ENCODE measurements around the gene RAB7B. TPM values are rescaled to one million over a fixed set of nuclear protein-coding genes. Genes with fewer than 3 reads are reported as not detected.

Gene RAB7B
- total RNA-seq, 4 donors from 2014 or later: 21.6 to 55.5 (median 26.8) TPM

DNA sequence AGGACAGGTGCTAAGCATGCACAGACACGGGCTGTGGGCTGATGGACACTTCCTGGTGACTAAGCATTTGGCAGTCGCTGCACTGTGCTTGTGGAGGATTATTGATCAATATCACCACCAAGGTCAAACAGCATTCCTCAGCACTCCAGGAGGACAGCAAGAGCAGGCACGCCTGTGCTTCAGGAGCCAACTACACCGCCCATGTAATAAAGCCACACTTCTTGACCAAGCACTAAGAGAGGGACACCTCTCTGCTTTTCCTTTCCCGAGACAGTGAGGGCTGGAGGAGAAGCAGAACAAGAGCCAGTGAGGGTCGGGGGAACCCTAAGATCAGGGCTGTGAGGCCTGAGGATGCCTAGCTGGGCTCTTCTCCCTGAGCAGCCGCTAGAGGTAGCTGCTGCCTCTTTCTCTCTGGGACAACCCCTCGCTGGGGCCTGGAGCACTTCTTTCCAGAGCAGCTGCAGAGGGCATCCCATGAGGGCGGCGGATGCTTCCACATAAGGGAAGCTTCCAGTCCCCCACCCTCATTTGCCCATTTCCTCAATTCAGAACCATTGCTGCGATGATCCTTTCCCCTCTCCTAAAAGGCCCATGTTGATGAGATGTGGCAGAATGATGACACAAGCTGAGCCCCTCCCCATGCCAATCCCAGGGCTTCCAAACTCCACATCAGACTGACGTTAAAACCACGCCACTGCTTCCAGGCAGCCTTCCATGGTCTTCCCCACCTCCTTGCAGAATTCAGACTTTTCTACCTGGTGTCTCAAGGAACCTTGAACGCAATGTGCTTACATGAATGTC, 19.1 kb downstream of the RAB7B start:
- Histone ChIP-seq H3K4me3 (no peak overlapping the region), H3K27me3 (no peaks in the 10 kb centered on the region), H3K36me3 (peaks cover 17% of the 10 kb centered on the region), H3K27ac (peak overlapping the region; percentile 49), H3K4me1 (peaks cover 42% of the 10 kb centered on the region), H3K9me3 (no peaks in the 10 kb centered on the region)
- peak in 1 of 2 donors; percentile 77 for DNase-seq (ENCODE audit: low spot score in 2 of 2)
- TF ChIP-seq POLR2A (IDR thresholded peaks at IDR 0.05): no peak
- TF ChIP-seq EP300 (IDR thresholded peaks at IDR 0.05): no peak
- TF ChIP-seq, protein P1, sequence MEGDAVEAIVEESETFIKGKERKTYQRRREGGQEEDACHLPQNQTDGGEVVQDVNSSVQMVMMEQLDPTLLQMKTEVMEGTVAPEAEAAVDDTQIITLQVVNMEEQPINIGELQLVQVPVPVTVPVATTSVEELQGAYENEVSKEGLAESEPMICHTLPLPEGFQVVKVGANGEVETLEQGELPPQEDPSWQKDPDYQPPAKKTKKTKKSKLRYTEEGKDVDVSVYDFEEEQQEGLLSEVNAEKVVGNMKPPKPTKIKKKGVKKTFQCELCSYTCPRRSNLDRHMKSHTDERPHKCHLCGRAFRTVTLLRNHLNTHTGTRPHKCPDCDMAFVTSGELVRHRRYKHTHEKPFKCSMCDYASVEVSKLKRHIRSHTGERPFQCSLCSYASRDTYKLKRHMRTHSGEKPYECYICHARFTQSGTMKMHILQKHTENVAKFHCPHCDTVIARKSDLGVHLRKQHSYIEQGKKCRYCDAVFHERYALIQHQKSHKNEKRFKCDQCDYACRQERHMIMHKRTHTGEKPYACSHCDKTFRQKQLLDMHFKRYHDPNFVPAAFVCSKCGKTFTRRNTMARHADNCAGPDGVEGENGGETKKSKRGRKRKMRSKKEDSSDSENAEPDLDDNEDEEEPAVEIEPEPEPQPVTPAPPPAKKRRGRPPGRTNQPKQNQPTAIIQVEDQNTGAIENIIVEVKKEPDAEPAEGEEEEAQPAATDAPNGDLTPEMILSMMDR (IDR thresholded peaks at IDR 0.05): peak; percentile 58 to 74
- TF ChIP-seq POLR2AphosphoS5 (IDR thresholded peaks at IDR 0.05): peak in 1 of 3 donors; percentile 5
- 29% methylated on average over 9 of the region's 14 CpGs for WGBS

DNA sequence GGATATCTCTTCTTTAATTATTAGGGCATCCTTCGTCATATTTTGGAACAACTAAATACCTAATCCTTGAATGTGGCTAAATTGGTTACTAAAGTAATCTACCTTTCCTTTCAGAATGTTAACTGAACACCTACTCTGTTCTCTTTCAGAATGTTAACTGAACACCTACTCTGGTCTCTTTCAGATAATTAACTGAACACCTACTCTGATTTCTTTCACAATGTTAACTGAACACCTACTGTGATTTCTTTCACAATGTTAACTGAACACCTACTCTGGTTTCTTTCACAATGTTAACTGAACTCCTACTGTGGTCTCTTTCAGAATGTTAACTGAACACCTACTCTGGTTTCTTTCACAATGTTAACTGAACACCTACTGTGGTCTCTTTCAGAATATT, 21.9 kb downstream of the RAB7B start:
- WGBS: 95% methylated on average over 1 of the region's 1 CpG
- Histone ChIP-seq H3K4me1 (peaks cover 41% of the 10 kb centered on the region), H3K36me3 (peaks cover 23% of the 10 kb centered on the region), H3K9me3 (no peaks in the 10 kb centered on the region), H3K27ac (no peak overlapping the region), H3K27me3 (no peaks in the 10 kb centered on the region), H3K4me3 (no peak overlapping the region)
- TF ChIP-seq, protein P1 (IDR thresholded peaks at IDR 0.05): no peak
- TF ChIP-seq POLR2AphosphoS5 (IDR thresholded peaks at IDR 0.05) (no peak), POLR2A (IDR thresholded peaks at IDR 0.05) (no peak), EP300 (IDR thresholded peaks at IDR 0.05) (no peak)
- no peak for DNase-seq (ENCODE audit: low spot score in 2 of 2)

DNA sequence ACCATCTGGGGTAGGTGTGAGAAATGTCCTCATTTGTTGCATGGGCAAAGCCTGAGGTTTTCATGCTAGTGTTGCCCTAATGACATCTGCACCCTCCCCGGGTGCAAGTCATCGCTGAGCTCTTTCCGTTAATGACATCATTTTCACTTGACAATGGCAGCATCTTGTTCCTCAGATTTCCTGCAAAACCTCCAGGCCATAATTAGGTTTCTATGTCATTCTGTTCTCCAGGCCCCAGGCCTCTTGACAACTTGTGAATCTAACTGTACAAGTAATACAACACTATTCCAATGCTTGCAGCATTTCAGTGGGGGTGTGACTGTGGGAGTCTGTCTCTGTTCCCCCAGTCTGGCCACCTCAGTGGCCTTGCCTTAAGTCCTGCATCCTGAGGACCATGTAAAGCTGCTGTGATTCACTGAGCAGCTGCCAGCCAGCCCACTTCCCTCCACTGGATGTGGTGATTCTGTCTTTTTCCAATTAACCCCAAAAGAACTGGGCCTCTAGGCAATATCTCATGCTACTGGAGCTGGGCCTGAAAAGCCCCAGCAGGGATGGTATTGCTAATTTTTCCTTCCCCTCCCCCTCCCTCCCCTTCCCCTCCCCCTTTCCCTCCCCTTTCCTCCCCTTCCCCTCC, 22.8 kb downstream of the RAB7B start:
- Histone ChIP-seq H3K4me1 (peaks cover 42% of the 10 kb centered on the region), H3K4me3 (no peak overlapping the region), H3K27ac (no peak overlapping the region), H3K36me3 (peaks cover 23% of the 10 kb centered on the region), H3K9me3 (no peaks in the 10 kb centered on the region), H3K27me3 (no peaks in the 10 kb centered on the region)
- TF ChIP-seq POLR2AphosphoS5 (IDR thresholded peaks at IDR 0.05): no peak
- TF ChIP-seq, protein P1 (IDR thresholded peaks at IDR 0.05): no peak
- no peak for TF ChIP-seq EP300 (IDR thresholded peaks at IDR 0.05)
- 34% methylated on average over 3 of the region's 3 CpGs for WGBS
- DNase-seq (ENCODE audit: low spot score in 2 of 2): peak in 1 of 2 donors; percentile 17

DNA sequence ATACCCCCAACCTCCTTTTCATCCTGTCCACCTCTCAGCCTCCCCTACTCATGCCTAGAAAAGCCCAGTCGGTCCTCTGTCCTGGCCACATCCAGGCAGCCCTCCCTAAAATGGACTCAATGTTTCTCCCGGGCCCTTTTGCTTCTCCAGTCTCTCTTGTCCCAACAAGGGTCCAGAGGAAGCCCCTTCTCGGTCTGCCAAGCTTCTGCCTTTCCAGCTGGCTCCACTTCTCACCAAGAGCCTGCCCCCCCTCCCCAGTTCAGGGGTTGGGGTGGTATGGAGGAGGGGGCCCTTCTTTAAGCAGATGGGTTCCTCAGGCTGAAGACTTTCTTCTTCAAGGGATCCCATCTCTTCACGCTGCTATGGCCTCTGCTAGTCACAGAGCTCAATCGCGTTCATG, 23.9 kb downstream of the RAB7B start:
- Histone ChIP-seq H3K4me3 (no peak overlapping the region), H3K27ac (no peak overlapping the region), H3K36me3 (peaks cover 23% of the 10 kb centered on the region), H3K9me3 (no peaks in the 10 kb centered on the region), H3K4me1 (peaks cover 33% of the 10 kb centered on the region), H3K27me3 (no peaks in the 10 kb centered on the region)
- WGBS: 62% methylated on average over 6 of the region's 6 CpGs
- DNase-seq (ENCODE audit: low spot score in 2 of 2): peak in 1 of 2 donors; percentile 51
- TF ChIP-seq POLR2AphosphoS5 (IDR thresholded peaks at IDR 0.05) (no peak), POLR2A (IDR thresholded peaks at IDR 0.05) (no peak), EP300 (IDR thresholded peaks at IDR 0.05) (no peak)
- TF ChIP-seq, protein P1 (IDR thresholded peaks at IDR 0.05): no peak

DNA sequence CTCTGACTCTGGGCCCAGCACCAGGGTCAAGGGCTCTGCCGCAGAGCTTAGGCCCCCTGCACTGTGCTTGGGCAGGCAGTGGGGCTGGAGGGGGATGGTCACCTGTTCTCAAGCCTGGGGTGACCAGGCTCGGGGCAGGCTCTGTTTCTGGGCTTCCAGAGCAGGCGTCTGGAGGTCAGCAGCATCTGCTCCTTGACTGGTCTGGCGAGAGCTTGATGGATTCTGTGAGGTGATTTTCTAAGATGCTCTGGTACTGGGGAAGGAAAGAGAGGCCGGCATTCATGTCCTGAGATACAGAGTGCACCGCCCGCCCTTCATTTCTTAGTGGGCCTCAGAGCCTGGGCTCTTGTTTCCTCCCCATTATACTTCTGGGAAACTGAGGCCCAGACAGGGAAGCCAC, 24.5 kb downstream of the RAB7B start:
- TF ChIP-seq, protein P1 (IDR thresholded peaks at IDR 0.05): no peak
- Histone ChIP-seq H3K27ac (no peak overlapping the region), H3K9me3 (no peaks in the 10 kb centered on the region), H3K27me3 (no peaks in the 10 kb centered on the region), H3K4me3 (no peak overlapping the region), H3K36me3 (peaks cover 23% of the 10 kb centered on the region), H3K4me1 (peaks cover 26% of the 10 kb centered on the region)
- WGBS: 76% methylated on average over 6 of the region's 7 CpGs
- no peak for DNase-seq (ENCODE audit: low spot score in 2 of 2)

All from suprapubic skin (tissue), 4 donors.